Psoas muscle (tissue), 8 donors: ENCODE measurements around the gene TBC1D2B. TPM values are rescaled to one million over a fixed set of nuclear protein-coding genes. Genes with fewer than 3 reads are reported as not detected.

Experiments
- ATAC-seq, 4 donors: fragments of 200-7000 bp; cut with Tn5 transposase; one replicate each; pipeline ENCODE4 v1.9.1; 2020; ENCODE audit warnings: moderate library complexity in 3 of 4, mild to moderate bottlenecking in 2 of 4
- DNase-seq, 2 donors: peaks; one replicate each; pipeline ENCODE4 v3.0.0-alpha.2; 2020
- H3K27ac ChIP-seq: fragments of 200-600 bp; one replicate; pipeline ENCODE4 v1.8.0; 2022
- H3K27me3 ChIP-seq, 3 donors: fragments of 200-600 bp in 1 of 3; one replicate each; pipeline versions ENCODE4 v1.6.1 to v1.8.0; 2013 to 2022; ENCODE audit warnings: low read length in 2 of 3, mild to moderate bottlenecking in 2 of 3, moderate library complexity in 1 of 3; ENCODE audit not compliant: insufficient read depth in 3 of 3
- H3K36me3 ChIP-seq, 2 donors: fragments of 200-600 bp in 1 of 2; one replicate each; pipeline versions ENCODE4 v1.6.1 to v1.8.0; 2013 to 2022; ENCODE audit warnings: low read depth in 1 of 2, mild to moderate bottlenecking in 1 of 2, moderate library complexity in 1 of 2; ENCODE audit not compliant: insufficient read depth in 1 of 2
- H3K4me1 ChIP-seq: fragments of 200-600 bp; one replicate; pipeline ENCODE4 v1.8.0; 2022
- H3K4me3 ChIP-seq: fragments of 200-600 bp; one replicate; pipeline ENCODE4 v1.8.0; 2022; ENCODE audit warnings: mild to moderate bottlenecking
- H3K9me3 ChIP-seq: fragments of 200-600 bp; one replicate; pipeline ENCODE4 v1.8.0; 2022
- CTCF ChIP-seq: fragments of 200-600 bp; IDR thresholded peaks from one replicate; pipeline ENCODE4 v1.8.0; 2022; ENCODE audit warnings: antibody characterized with exemption
- WGBS, 3 donors: extraction: QIAGEN DNeasy Blood & Tissue Kit; methylation state at CpG; one replicate each; pipeline versions ENCODE4 v1.1.6 to v1.1.7; 2013; 5-methylcytosine and 5-hydroxymethylcytosine counted together
- intact Hi-C, 2 donors: fragments of 100-400 bp; cut with DNase I; formaldehyde crosslinking; loops; one replicate each; pipeline versions ENCODE4 v1.11.0 to v1.14.2; 2022
- polyA plus RNA-seq, 3 donors: library from polyadenylated mRNA; stranded (reverse); fragments of 200-250 nt; gene quantifications; one replicate each; pipeline ENCODE4 v1.2.3, GENCODE V29; 2013
- total RNA-seq, 4 donors: library from RNA; stranded (reverse); fragmentation: NEBNext Ultra II Directional in 2 of 4; extraction: Animal tissue kit (Norgen Biotek cat#: 25700) in 2 of 4; gene quantifications; one replicate each; pipeline versions ENCODE4 v1.2.1 to v1.2.4, GENCODE V29; 2021 to 2023
- donor health status: healthy with polysubstance abuse.
- donor health status: DM: no; HTN: no; CAD: no; lungs with moderate emphysema.
- donor health status: Bipolar disorder and iron deficiency.
- donor health status: healthy.
- donor health status: DM: yes; HTN: yes; CAD: no.
- donor health status: DM: no; HTN: no; CAD: no.
- donor health status: DM: no; HTN: no; CAD: no.
- donor health status: DM: yes; HTN: yes; CAD: no.

TBC1D2B gene
- total and polyA plus RNA-seq, 7 donors = 2.8 to 11.8 (median 6.8) TPM

GRCh38 chr15:78060232-78060631, 17.3 kb downstream of the TBC1D2B start:
- Histone ChIP-seq H3K4me3 (no peak overlapping the region), H3K27ac (no peak overlapping the region), H3K36me3 (no peaks in the 10 kb centered on the region), H3K9me3 (no peaks in the 10 kb centered on the region), H3K4me1 (peaks cover 60% of the 10 kb centered on the region), H3K27me3 (no peaks in the 10 kb centered on the region)
- no peak for ATAC-seq
- intact Hi-C loops = no loop called here
- TF ChIP-seq CTCF = no peak
- DNase-seq = no peak
- WGBS, 3 donors = 95 to 100% (median 98%) methylated on average over 5 of the region's 5 CpGs

- no peaks in the 10 kb centered on the region for H3K27me3 ChIP-seq
- no peak for TF ChIP-seq CTCF
- DNase-seq (no peak), ATAC-seq (no peak)
- H3K4me1 ChIP-seq = peaks cover 55% of the 10 kb centered on the region
- intact Hi-C loops = no loop called here
- H3K4me3 ChIP-seq = no peak overlapping the region
- peak overlapping the region; percentile 33 for H3K27ac ChIP-seq
- no peaks in the 10 kb centered on the region for H3K9me3 ChIP-seq
- 61 to 79% (median 68%) methylated on average over 3 of the region's 3 CpGs for WGBS, 3 donors
- no peaks in the 10 kb centered on the region for H3K36me3 ChIP-seq
Measured at GRCh38 chr15:78059110-78059839, 18.2 kb downstream of the TBC1D2B start.

GRCh38 chr15:78058401-78058935, 19.0 kb downstream of the TBC1D2B start:
- H3K9me3 ChIP-seq = no peaks in the 10 kb centered on the region
- WGBS, 3 donors = 73 to 87% (median 80%) methylated on average over 10 of the region's 10 CpGs
- peaks cover 54% of the 10 kb centered on the region for H3K4me1 ChIP-seq
- no peak for ATAC-seq
- no peak for TF ChIP-seq CTCF
- H3K27ac ChIP-seq = no peak overlapping the region
- H3K36me3 ChIP-seq = peaks cover 2 to 4% of the 10 kb centered on the region in 2 donors
- intact Hi-C loops = no loop called here
- H3K4me3 ChIP-seq = no peak overlapping the region
- no peak for DNase-seq
- H3K27me3 ChIP-seq = no peaks in the 10 kb centered on the region

GRCh38 chr15:78057803-78058202, 19.7 kb downstream of the TBC1D2B start:
- Histone ChIP-seq H3K27me3 (no peaks in the 10 kb centered on the region), H3K36me3 (peaks cover 2 to 11% of the 10 kb centered on the region in 2 donors), H3K4me3 (no peak overlapping the region), H3K9me3 (no peaks in the 10 kb centered on the region), H3K4me1 (peaks cover 53% of the 10 kb centered on the region), H3K27ac (peak overlapping the region; percentile 47)
- TF ChIP-seq CTCF = no peak
- WGBS, 3 donors = 81 to 90% (median 86%) methylated on average over 5 of the region's 5 CpGs
- DNase-seq (no peak), ATAC-seq (no peak)
- intact Hi-C loops = no loop called here
